Type B pancreatic cell (in vitro differentiated cells): Measurements from ENCODE around the gene VIL1. TPM values are rescaled to one million over a fixed set of nuclear protein-coding genes. Genes with fewer than 3 reads are reported as not detected.

Source experiments
- DNase-seq: peaks from one replicate; pipeline ENCODE4 v3.0.0; 2021; ENCODE audit warnings: mixed read lengths; ENCODE audit not compliant: unreplicated experiment; ENCODE audit errors: extremely low spot score
- H3K27ac Mint-ChIP-seq: 2 replicates; pipeline ENCODE4 v1.8.0; 2021; ENCODE audit warnings: mild to moderate bottlenecking, mixed read lengths
- H3K27me3 Mint-ChIP-seq: 2 replicates; pipeline ENCODE4 v1.8.0; 2021; ENCODE audit warnings: mixed read lengths
- H3K36me3 Mint-ChIP-seq: 2 replicates; pipeline ENCODE4 v1.8.0; 2021; ENCODE audit warnings: mixed read lengths
- H3K4me1 Mint-ChIP-seq: one replicate; pipeline ENCODE4 v1.8.0; 2021; ENCODE audit warnings: mixed read lengths; ENCODE audit not compliant: unreplicated experiment
- H3K4me3 Mint-ChIP-seq: 2 replicates; pipeline ENCODE4 v1.8.0; 2021; ENCODE audit warnings: mild to moderate bottlenecking, mixed read lengths
- H3K9me3 Mint-ChIP-seq: 2 replicates; pipeline ENCODE4 v1.8.0; 2021; ENCODE audit warnings: mixed read lengths
- CTCF ChIP-seq: fragments of 200-600 bp; sonication (generic); conservative IDR thresholded peaks from 2 replicates; pipeline ENCODE4 v1.5.0; 2021; ENCODE audit warnings: antibody characterized with exemption, mild to moderate bottlenecking
- total RNA-seq: library from RNA; stranded (reverse); gene quantifications from 2 replicates; pipeline ENCODE4 v1.2.1, GENCODE V29; 2021; ENCODE audit warnings: low replicate concordance

Gene VIL1
- total RNA-seq, 1 donor from 2014 or later, result 64.6 TPM

- Mint-ChIP-seq H3K27me3 (peaks cover 10% of the 10 kb centered on the region), H3K9me3 (no peaks in the 10 kb centered on the region), H3K27ac (peak overlapping the region; percentile 36), H3K4me3 (peak overlapping the region; percentile 76), H3K36me3 (peaks cover 7% of the 10 kb centered on the region), H3K4me1 (peaks cover 21% of the 10 kb centered on the region)
- no peak for TF ChIP-seq CTCF
- DNase-seq, result no peak
Measured at GRCh38 chr2:218401890-218402289, 17.0 kb upstream of the VIL1 start.

- no peak overlapping the region for H3K27ac Mint-ChIP-seq
- TF ChIP-seq CTCF, result no peak
- DNase-seq, result no peak
- H3K4me3 Mint-ChIP-seq, result peak overlapping the region; percentile 28
- peaks cover 23% of the 10 kb centered on the region for H3K4me1 Mint-ChIP-seq
- peaks cover 7% of the 10 kb centered on the region for H3K36me3 Mint-ChIP-seq
- H3K9me3 Mint-ChIP-seq, result no peaks in the 10 kb centered on the region
- peaks cover 5% of the 10 kb centered on the region for H3K27me3 Mint-ChIP-seq
Measured at GRCh38 chr2:218402491-218402901, 16.4 kb upstream of the VIL1 start.

- no peak for TF ChIP-seq CTCF
- Mint-ChIP-seq H3K27ac (peak overlapping the region; percentile 74), H3K4me1 (peaks cover 19% of the 10 kb centered on the region), H3K36me3 (peaks cover 7% of the 10 kb centered on the region), H3K9me3 (no peaks in the 10 kb centered on the region), H3K4me3 (peak overlapping the region; percentile 63), H3K27me3 (peaks cover under 1% of the 10 kb centered on the region)
- DNase-seq, result no peak
Measured at GRCh38 chr2:218402911-218403411, 16.0 kb upstream of the VIL1 start.

GRCh38 chr2:218403810-218404209 is 15.1 kb upstream of the VIL1 start:
- peaks cover 19% of the 10 kb centered on the region for H3K4me1 Mint-ChIP-seq
- no peaks in the 10 kb centered on the region for H3K9me3 Mint-ChIP-seq
- no peaks in the 10 kb centered on the region for H3K27me3 Mint-ChIP-seq
- no peak for TF ChIP-seq CTCF
- peak overlapping the region; percentile 63 for H3K4me3 Mint-ChIP-seq
- no peak for DNase-seq
- peaks cover 7% of the 10 kb centered on the region for H3K36me3 Mint-ChIP-seq
- H3K27ac Mint-ChIP-seq, result peak overlapping the region; percentile 74

- TF ChIP-seq CTCF, result no peak
- H3K4me1 Mint-ChIP-seq, result peaks cover 19% of the 10 kb centered on the region
- DNase-seq, result no peak
- H3K27me3 Mint-ChIP-seq, result no peaks in the 10 kb centered on the region
- no peaks in the 10 kb centered on the region for H3K9me3 Mint-ChIP-seq
- peaks cover 7% of the 10 kb centered on the region for H3K36me3 Mint-ChIP-seq
- H3K27ac Mint-ChIP-seq, result peak overlapping the region; percentile 55
- no peak overlapping the region for H3K4me3 Mint-ChIP-seq
Measured at GRCh38 chr2:218404351-218405085, 14.4 kb upstream of the VIL1 start.
